GM12878 (cell line): ENCODE results near the gene SIGLEC6. TPM values are rescaled to one million over a fixed set of nuclear protein-coding genes. Genes with fewer than 3 reads are reported as not detected.

Source experiments
- ATF7 ChIP-seq: fragments of 450-650 bp; IDR thresholded peaks from 2 replicates; pipeline ENCODE4 v1.6.1; 2016; ENCODE audit warnings: low read depth, mild to moderate bottlenecking
- CREB1 ChIP-seq: IDR thresholded peaks from 2 replicates; pipeline ENCODE4 v1.6.1; 2012; ENCODE audit warnings: low read depth, mild to moderate bottlenecking, inconsistent platforms
- EED ChIP-seq: sonication (generic); IDR thresholded peaks from 2 replicates; pipeline ENCODE4 v1.6.1; 2016; ENCODE audit warnings: antibody characterized with exemption, low read depth
- IRF4 ChIP-seq: IDR thresholded peaks from 2 replicates; pipeline ENCODE4 v1.6.1; 2011; ENCODE audit warnings: low read depth, low read length
- MXI1 ChIP-seq: fragments of 150-350 bp; IDR thresholded peaks from 2 replicates; pipeline ENCODE4 v1.6.1; 2011; ENCODE audit warnings: low read depth, mild to moderate bottlenecking, inconsistent platforms, low read length, improper control_type of control experiment
- MYC ChIP-seq: IDR thresholded peaks from 2 replicates; pipeline ENCODE4 v1.6.1; 2011; ENCODE audit warnings: mild to moderate bottlenecking, low read length, moderate library complexity, inconsistent platforms; ENCODE audit not compliant: insufficient read depth, insufficient replicate concordance, insufficient read length, severe bottlenecking
- NR2C1 ChIP-seq: fragments of 450-650 bp; IDR thresholded peaks from 2 replicates; pipeline ENCODE4 v1.6.1; 2017; ENCODE audit warnings: antibody characterized with exemption, mild to moderate bottlenecking, moderate library complexity
- RELA ChIP-seq: fragments of 450-650 bp; IDR thresholded peaks from 2 replicates; pipeline ENCODE4 v1.8.0; 2014; ENCODE audit warnings: borderline replicate concordance; ENCODE audit not compliant: partially characterized antibody
- SIX5 ChIP-seq: IDR thresholded peaks from 2 replicates; pipeline ENCODE4 v1.6.1; 2011; ENCODE audit warnings: mild to moderate bottlenecking, low read depth, low read length, moderate library complexity; ENCODE audit not compliant: severe bottlenecking
- SMC3 ChIP-seq: IDR thresholded peaks from 2 replicates; pipeline ENCODE4 v1.6.1; 2011; ENCODE audit warnings: low read length, improper control_type of control experiment, borderline replicate concordance
- polyA plus RNA-seq, 11 experiments: library from polyadenylated mRNA; depleted of rRNA in 4 of 11; unstranded in 6 of 11; stranded (reverse) in 5 of 11; fragments of >200 nt; fragmentation: Nextera tagmentation in 4 of 11; fragmentation: Illumina TruSeq in 1 of 11; extraction: Ambion mirVana in 4 of 11; extraction: Trizol in 1 of 11; gene quantifications; 1 replicate in 1 of 11; 2 replicates in 10 of 11; pipeline versions ENCODE4 v1.2.1 to v1.2.3, GENCODE V29; 2011 to 2016; ENCODE audit warnings: inconsistent platforms in 2 of 11, missing spikeins in 2 of 11, low read depth in 1 of 11
- total RNA-seq, 4 experiments: library from RNA; depleted of rRNA in 3 of 4; stranded (reverse); fragments of >200 nt in 3 of 4; fragmentation: Illumina TruSeq in 1 of 4; extraction: Trizol in 1 of 4; gene quantifications; 2 replicates each; pipeline versions ENCODE4 v1.2.1 to v1.2.3, GENCODE V29; 2013 to 2021
- TF ChIP-seq, protein P1 (sequence below): IDR thresholded peaks from 2 replicates; pipeline ENCODE4 v1.6.1; 2011; ENCODE audit warnings: mild to moderate bottlenecking, low read depth, low read length, moderate library complexity; ENCODE audit not compliant: insufficient replicate concordance
- TF ChIP-seq, protein P2 (sequence below): fragments of 450-650 bp; IDR thresholded peaks from 2 replicates; pipeline ENCODE4 v1.6.1; 2018; ENCODE audit warnings: borderline replicate concordance, mild to moderate bottlenecking; ENCODE audit not compliant: partially characterized antibody

Gene SIGLEC6
- total and polyA plus RNA-seq, 10 of the 15 experiments (the other 5 are each of a cell fraction or from before 2014, with no cell fraction given): 0.08 to 0.40 (median 0.27) TPM; not detected in 2

GRCh38 chr19:51570962-51571575 lies 39.6 kb upstream of the SIGLEC6 start, which contains the start of gene ZNF175 (continued):
- TF ChIP-seq, protein P1, sequence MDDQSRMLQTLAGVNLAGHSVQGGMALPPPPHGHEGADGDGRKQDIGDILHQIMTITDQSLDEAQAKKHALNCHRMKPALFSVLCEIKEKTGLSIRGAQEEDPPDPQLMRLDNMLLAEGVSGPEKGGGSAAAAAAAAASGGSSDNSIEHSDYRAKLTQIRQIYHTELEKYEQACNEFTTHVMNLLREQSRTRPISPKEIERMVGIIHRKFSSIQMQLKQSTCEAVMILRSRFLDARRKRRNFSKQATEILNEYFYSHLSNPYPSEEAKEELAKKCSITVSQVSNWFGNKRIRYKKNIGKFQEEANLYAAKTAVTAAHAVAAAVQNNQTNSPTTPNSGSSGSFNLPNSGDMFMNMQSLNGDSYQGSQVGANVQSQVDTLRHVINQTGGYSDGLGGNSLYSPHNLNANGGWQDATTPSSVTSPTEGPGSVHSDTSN: peak; percentile 23
- TF ChIP-seq NR2C1: peak; percentile 93
- peak; percentile 86 for TF ChIP-seq SIX5
- 0 out of 2 replicates have a peak, but pooled peaks have one; percentile 49 for TF ChIP-seq IRF4
- TF ChIP-seq EED: peak; percentile 97
- no peak for TF ChIP-seq SMC3
- TF ChIP-seq, protein P2, sequence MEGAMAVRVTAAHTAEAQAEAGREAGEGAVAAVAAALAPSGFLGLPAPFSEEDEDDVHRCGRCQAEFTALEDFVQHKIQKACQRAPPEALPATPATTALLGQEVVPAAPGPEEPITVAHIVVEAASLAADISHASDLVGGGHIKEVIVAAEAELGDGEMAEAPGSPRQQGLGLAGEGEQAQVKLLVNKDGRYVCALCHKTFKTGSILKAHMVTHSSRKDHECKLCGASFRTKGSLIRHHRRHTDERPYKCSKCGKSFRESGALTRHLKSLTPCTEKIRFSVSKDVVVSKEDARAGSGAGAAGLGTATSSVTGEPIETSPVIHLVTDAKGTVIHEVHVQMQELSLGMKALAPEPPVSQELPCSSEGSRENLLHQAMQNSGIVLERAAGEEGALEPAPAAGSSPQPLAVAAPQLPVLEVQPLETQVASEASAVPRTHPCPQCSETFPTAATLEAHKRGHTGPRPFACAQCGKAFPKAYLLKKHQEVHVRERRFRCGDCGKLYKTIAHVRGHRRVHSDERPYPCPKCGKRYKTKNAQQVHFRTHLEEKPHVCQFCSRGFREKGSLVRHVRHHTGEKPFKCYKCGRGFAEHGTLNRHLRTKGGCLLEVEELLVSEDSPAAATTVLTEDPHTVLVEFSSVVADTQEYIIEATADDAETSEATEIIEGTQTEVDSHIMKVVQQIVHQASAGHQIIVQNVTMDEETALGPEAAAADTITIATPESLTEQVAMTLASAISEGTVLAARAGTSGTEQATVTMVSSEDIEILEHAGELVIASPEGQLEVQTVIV: peak; percentile 53
- TF ChIP-seq CREB1: peak; percentile 50; the same call in 1 of the 2 replicates
- TF ChIP-seq ATF7: peak; percentile 49
- no peak for TF ChIP-seq RELA
- peak; percentile 55 for TF ChIP-seq MXI1
- no peak for TF ChIP-seq MYC
